PFSK-1 (cell line): ENCODE data around the gene PRXL2B.

ENCODE experiments used
- FOXP2 ChIP-seq: optimal IDR thresholded peaks from 2 replicates; pipeline ENCODE3; 2011; ENCODE audit warnings: borderline replicate concordance, control low read depth, inconsistent platforms; ENCODE audit not compliant: insufficient read depth; ENCODE audit errors: extremely low read length, extremely low read depth
- POLR2AphosphoS5 ChIP-seq: IDR thresholded peaks from 2 replicates; pipeline ENCODE4 v1.6.1; 2012; ENCODE audit warnings: low read depth, mild to moderate bottlenecking, control low read depth, low read length, moderate library complexity
- REST ChIP-seq, 2 experiments: IDR thresholded peaks; 2 replicates each; pipeline versions ENCODE4 v1.6.1 to v1.8.0; 2011 to 2012; ENCODE audit warnings: low read depth in 2 of 2, low read length in 2 of 2, control low read depth in 1 of 2, inconsistent platforms in 1 of 2, mild to moderate bottlenecking in 1 of 2, moderate library complexity in 1 of 2; ENCODE audit not compliant: insufficient read depth in 1 of 2
- SIN3A ChIP-seq: IDR thresholded peaks from 2 replicates; pipeline ENCODE4 v1.6.1; 2012; ENCODE audit warnings: mild to moderate bottlenecking, low read length, moderate library complexity, borderline replicate concordance; ENCODE audit not compliant: insufficient read depth

DNA sequence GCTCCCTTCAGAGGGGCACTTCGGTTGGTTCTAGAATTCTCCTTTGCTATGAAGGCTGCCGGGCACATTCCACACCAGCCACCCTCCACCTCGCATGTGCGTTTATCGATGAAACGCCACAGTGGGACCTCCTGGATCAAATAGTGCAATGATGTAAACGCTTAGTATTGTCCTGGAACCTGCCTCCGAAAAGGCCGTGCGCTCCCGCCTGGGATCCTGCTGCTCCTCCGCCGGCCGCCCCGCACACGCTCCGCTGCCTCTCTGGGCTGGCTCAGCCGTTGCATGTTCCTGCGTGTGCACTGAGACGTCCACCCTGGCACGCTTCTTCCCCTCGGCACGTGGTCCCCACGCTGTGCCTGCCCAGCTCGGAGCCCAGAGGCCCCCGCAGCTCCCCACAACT, 34.4 kb upstream of the PRXL2B start:
- TF ChIP-seq REST (IDR thresholded peaks at IDR 0.05; ENCODE audit: insufficient read depth in 1 of 2, low read depth in 2 of 2, low read length in 2 of 2) (no peak), FOXP2 (no peak), POLR2AphosphoS5 (no peak), SIN3A (no peak)
